HEK293 (cell line): Measurements from ENCODE around the gene ERF.

Experiments used
- CTCF ChIA-PET: fragments of 350-600 bp; formaldehyde crosslinking; extraction: SDS; loops from one replicate; lab custom pipeline; 2021; ENCODE audit warnings: antibody characterized with exemption; lab: Yijun Ruan, JAX
- POLR2A ChIA-PET: fragments of 300-600 bp; formaldehyde crosslinking; extraction: SDS; loops from one replicate; lab custom pipeline; 2020; ENCODE audit warnings: antibody characterized with exemption, inconsistent platforms; lab: Yijun Ruan, JAX
- H3K27ac ChIP-seq: fragments of 200-500 bp; sonication (Bioruptor generic); 2 replicates; pipeline ENCODE4 v1.5.1; 2014; ENCODE audit warnings: low read depth, low read length, control low read depth, inconsistent platforms; ENCODE audit errors: extremely low read depth
- H3K36me3 ChIP-seq, 2 experiments: fragments of 200-500 bp in 1 of 2; sonication (Bioruptor generic) in 1 of 2; 1 replicate in 1 of 2; 2 replicates in 1 of 2; pipeline ENCODE4 v1.5.1; 2014 to 2017; ENCODE audit warnings: inconsistent platforms in 2 of 2, low read length in 2 of 2; ENCODE audit not compliant: control insufficient read depth in 2 of 2, insufficient read depth in 1 of 2
- H3K4me1 ChIP-seq: fragments of 200-500 bp; sonication (Bioruptor generic); 2 replicates; pipeline ENCODE4 v1.5.1; 2014; ENCODE audit warnings: mild to moderate bottlenecking, low read length, inconsistent platforms; ENCODE audit not compliant: control insufficient read depth, insufficient read depth
- H3K4me3 ChIP-seq: 2 replicates; pipeline ENCODE4 v1.5.1; 2011; ENCODE audit warnings: low read depth, mild to moderate bottlenecking, control low read depth, low read length, moderate library complexity
- H3K9me3 ChIP-seq: fragments of 200-500 bp; sonication (Bioruptor generic); 2 replicates; pipeline ENCODE4 v1.5.1; 2014; ENCODE audit warnings: low read depth, low read length, inconsistent platforms; ENCODE audit not compliant: control insufficient read depth, insufficient read depth
- EGR2 ChIP-seq: fragments of 450-650 bp; formaldehyde crosslinking; IDR thresholded peaks from 2 replicates; pipeline ENCODE4 v1.5.1; 2016; ENCODE audit warnings: low read depth, missing biosample characterization, missing genetic modification characterization
- GFI1B ChIP-seq: fragments of 450-650 bp; formaldehyde crosslinking; IDR thresholded peaks from 2 replicates; pipeline ENCODE4 v1.5.1; 2016; ENCODE audit warnings: missing biosample characterization, missing genetic modification characterization
- GLI2 ChIP-seq: fragments of 450-650 bp; formaldehyde crosslinking; IDR thresholded peaks from 2 replicates; pipeline ENCODE4; 2017; ENCODE audit warnings: missing biosample characterization, missing genetic modification characterization, low read depth, borderline replicate concordance
- ZBTB21 ChIP-seq: fragments of 450-650 bp; formaldehyde crosslinking; IDR thresholded peaks from 2 replicates; pipeline ENCODE4 v1.5.1; 2017; ENCODE audit warnings: missing biosample characterization, missing genetic modification characterization
- ZBTB7A ChIP-seq: fragments of 450-650 bp; formaldehyde crosslinking; IDR thresholded peaks from 2 replicates; pipeline ENCODE4 v1.5.1; 2016; ENCODE audit warnings: low read depth, missing biosample characterization, missing genetic modification characterization
- ZFP37 ChIP-seq: fragments of 450-650 bp; formaldehyde crosslinking; IDR thresholded peaks from 2 replicates; pipeline ENCODE4 v1.5.1; 2016; ENCODE audit warnings: missing biosample characterization, missing genetic modification characterization
- ZNF146 ChIP-seq: fragments of 450-650 bp; formaldehyde crosslinking; IDR thresholded peaks from 2 replicates; pipeline ENCODE4 v1.5.1; 2016; ENCODE audit warnings: missing biosample characterization, missing genetic modification characterization
- ZNF184 ChIP-seq: fragments of 450-650 bp; IDR thresholded peaks from 2 replicates; pipeline ENCODE4 v1.5.1; 2018; ENCODE audit warnings: missing biosample characterization, mild to moderate bottlenecking, missing genetic modification characterization
- ZNF266 ChIP-seq: fragments of 450-650 bp; formaldehyde crosslinking; IDR thresholded peaks from 2 replicates; pipeline ENCODE4 v1.5.1; 2016; ENCODE audit warnings: missing biosample characterization, missing genetic modification characterization, low read depth
- ZNF324 ChIP-seq: fragments of 450-650 bp; formaldehyde crosslinking; IDR thresholded peaks from 2 replicates; pipeline ENCODE4 v1.5.1; 2016; ENCODE audit warnings: missing biosample characterization, missing genetic modification characterization
- ZNF354C ChIP-seq: fragments of 450-650 bp; formaldehyde crosslinking; IDR thresholded peaks from 2 replicates; pipeline ENCODE4 v1.5.1; 2016; ENCODE audit warnings: missing biosample characterization, missing genetic modification characterization, low read depth, borderline replicate concordance
- ZNF366 ChIP-seq: fragments of 450-650 bp; formaldehyde crosslinking; conservative IDR thresholded peaks from 2 replicates; pipeline ENCODE4 v1.5.1; 2016; ENCODE audit warnings: missing biosample characterization, missing genetic modification characterization
- ZNF37A ChIP-seq: fragments of 450-650 bp; IDR thresholded peaks from 2 replicates; pipeline ENCODE4 v1.5.1; 2018; ENCODE audit warnings: missing biosample characterization, missing genetic modification characterization
- ZNF423 ChIP-seq: fragments of 450-650 bp; formaldehyde crosslinking; IDR thresholded peaks from 2 replicates; pipeline ENCODE4 v1.5.1; 2016; ENCODE audit warnings: missing biosample characterization, missing genetic modification characterization
- ZNF48 ChIP-seq: fragments of 450-650 bp; formaldehyde crosslinking; IDR thresholded peaks from 2 replicates; pipeline ENCODE4 v1.5.1; 2016; ENCODE audit warnings: missing biosample characterization, missing genetic modification characterization
- ZNF510 ChIP-seq: fragments of 450-650 bp; formaldehyde crosslinking; IDR thresholded peaks from 2 replicates; pipeline ENCODE4 v1.5.1; 2018; ENCODE audit warnings: mild to moderate bottlenecking, missing genetic modification characterization, missing biosample characterization; ENCODE audit not compliant: insufficient replicate concordance
- ZNF548 ChIP-seq: fragments of 450-650 bp; formaldehyde crosslinking; IDR thresholded peaks from 2 replicates; pipeline ENCODE4 v1.5.1; 2016; ENCODE audit warnings: missing biosample characterization, missing genetic modification characterization
- ZNF621 ChIP-seq: fragments of 450-650 bp; formaldehyde crosslinking; IDR thresholded peaks from 2 replicates; pipeline ENCODE4 v1.5.1; 2017; ENCODE audit warnings: missing biosample characterization, missing genetic modification characterization
- ZNF624 ChIP-seq: fragments of 450-650 bp; formaldehyde crosslinking; IDR thresholded peaks from 2 replicates; pipeline ENCODE4 v1.5.1; 2017; ENCODE audit warnings: missing biosample characterization, missing genetic modification characterization
- ZNF664 ChIP-seq: fragments of 450-650 bp; formaldehyde crosslinking; IDR thresholded peaks from 2 replicates; pipeline ENCODE4 v1.5.1; 2016; ENCODE audit warnings: missing biosample characterization, missing genetic modification characterization
- ZNF670 ChIP-seq: fragments of 450-650 bp; formaldehyde crosslinking; IDR thresholded peaks from 2 replicates; pipeline ENCODE4 v1.5.1; 2016; ENCODE audit warnings: missing biosample characterization, missing genetic modification characterization, low read depth
- ZNF747 ChIP-seq: fragments of 450-650 bp; formaldehyde crosslinking; IDR thresholded peaks from 2 replicates; pipeline ENCODE4 v1.5.1; 2016; ENCODE audit warnings: missing biosample characterization, missing genetic modification characterization
- ZNF768 ChIP-seq: fragments of 450-650 bp; formaldehyde crosslinking; IDR thresholded peaks from 2 replicates; pipeline ENCODE4 v1.5.1; 2018; ENCODE audit warnings: missing biosample characterization, mild to moderate bottlenecking, missing genetic modification characterization
- ZSCAN30 ChIP-seq: fragments of 450-650 bp; IDR thresholded peaks from 2 replicates; pipeline ENCODE4 v1.5.1; 2018; ENCODE audit warnings: missing biosample characterization, mild to moderate bottlenecking, missing genetic modification characterization, moderate library complexity
- TF ChIP-seq, protein P1 (sequence below): fragments of 450-650 bp; formaldehyde crosslinking; IDR thresholded peaks from 2 replicates; pipeline ENCODE4 v1.5.1; 2016; ENCODE audit warnings: missing biosample characterization, missing genetic modification characterization, borderline replicate concordance
- TF ChIP-seq, protein P2 (sequence below): fragments of 450-650 bp; formaldehyde crosslinking; IDR thresholded peaks from 2 replicates; pipeline ENCODE4 v1.5.1; 2016; ENCODE audit warnings: missing biosample characterization, missing genetic modification characterization
- TF ChIP-seq, protein P3 (sequence below): fragments of 450-650 bp; formaldehyde crosslinking; conservative IDR thresholded peaks from 2 replicates; pipeline ENCODE4 v1.5.1; 2016; ENCODE audit warnings: low read depth, missing biosample characterization, missing genetic modification characterization

ERF gene

DNA sequence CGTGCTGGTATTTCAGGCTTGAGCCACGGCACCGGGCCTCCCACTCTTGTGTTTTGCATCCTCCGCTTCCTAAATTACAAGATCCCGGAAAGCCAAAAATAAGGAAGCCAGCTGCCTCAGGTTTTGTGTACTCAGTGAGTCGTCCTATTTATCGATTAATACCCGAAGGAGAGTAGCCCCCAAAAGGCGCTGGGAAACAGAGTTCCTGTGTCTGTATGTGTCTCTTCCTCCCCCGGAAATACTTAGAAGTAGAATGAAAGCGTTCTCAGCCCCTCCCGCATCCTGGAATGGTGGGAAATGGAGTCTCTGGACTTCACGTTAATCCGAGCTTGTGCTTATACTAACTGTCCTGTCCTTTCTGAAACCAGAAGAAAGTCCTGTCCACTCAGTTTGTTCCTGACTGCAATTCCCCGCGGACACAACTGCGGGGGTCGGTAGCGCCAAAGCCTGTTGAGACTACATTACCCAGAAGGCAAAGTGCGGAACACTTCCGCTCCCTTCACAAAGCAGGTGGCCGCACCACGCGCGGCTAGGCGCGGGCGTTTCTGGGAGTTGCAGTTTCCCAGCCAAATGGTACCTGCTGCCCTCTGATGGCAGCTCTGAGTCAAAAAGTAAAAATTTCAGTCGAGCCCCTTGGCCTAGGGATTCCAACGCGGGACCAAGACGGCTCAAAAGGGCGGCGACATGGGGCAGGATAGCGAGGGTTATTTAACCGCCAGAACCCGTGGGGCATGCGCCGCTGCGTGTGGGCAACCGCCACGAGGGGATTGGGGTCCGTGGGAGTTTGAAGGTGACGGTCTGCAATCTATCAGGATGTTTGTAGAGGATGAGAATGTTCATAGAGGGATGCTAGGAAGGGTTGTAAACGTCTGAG is 10.3 kb downstream of the ERF start (continued):
- TF ChIP-seq ZNF37A (tag by site-specific recombination) (no peak), ZSCAN30 (tag by site-specific recombination) (peak; percentile 45), ZNF664 (tag by site-specific recombination) (no peak), ZNF548 (no peak), GLI2 (tag by site-specific recombination) (no peak), ZNF146 (tag by site-specific recombination) (no peak), ZFP37 (0 out of 2 replicates have a peak, but pooled peaks have one; percentile 18), ZBTB21 (tag by site-specific recombination) (peak; percentile 54; the same call in 1 of the 2 replicates), ZNF354C (no peak), ZNF747 (tag by site-specific recombination) (no peak), ZNF768 (no peak), ZNF624 (no peak), EGR2 (tag by site-specific recombination) (peak; percentile 10; the same call in 1 of the 2 replicates), GFI1B (tag by site-specific recombination) (no peak), ZNF266 (tag by site-specific recombination) (no peak), ZNF670 (no peak), ZNF324 (tag by site-specific recombination) (peak; percentile 49), ZBTB7A (tag by site-specific recombination) (no peak), ZNF184 (tag by site-specific recombination) (no peak), ZNF48 (tag by site-specific recombination) (no peak)
- TF ChIP-seq, protein P1, sequence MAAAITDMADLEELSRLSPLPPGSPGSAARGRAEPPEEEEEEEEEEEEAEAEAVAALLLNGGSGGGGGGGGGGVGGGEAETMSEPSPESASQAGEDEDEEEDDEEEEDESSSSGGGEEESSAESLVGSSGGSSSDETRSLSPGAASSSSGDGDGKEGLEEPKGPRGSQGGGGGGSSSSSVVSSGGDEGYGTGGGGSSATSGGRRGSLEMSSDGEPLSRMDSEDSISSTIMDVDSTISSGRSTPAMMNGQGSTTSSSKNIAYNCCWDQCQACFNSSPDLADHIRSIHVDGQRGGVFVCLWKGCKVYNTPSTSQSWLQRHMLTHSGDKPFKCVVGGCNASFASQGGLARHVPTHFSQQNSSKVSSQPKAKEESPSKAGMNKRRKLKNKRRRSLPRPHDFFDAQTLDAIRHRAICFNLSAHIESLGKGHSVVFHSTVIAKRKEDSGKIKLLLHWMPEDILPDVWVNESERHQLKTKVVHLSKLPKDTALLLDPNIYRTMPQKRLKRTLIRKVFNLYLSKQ (tag by site-specific recombination), result no peak

DNA sequence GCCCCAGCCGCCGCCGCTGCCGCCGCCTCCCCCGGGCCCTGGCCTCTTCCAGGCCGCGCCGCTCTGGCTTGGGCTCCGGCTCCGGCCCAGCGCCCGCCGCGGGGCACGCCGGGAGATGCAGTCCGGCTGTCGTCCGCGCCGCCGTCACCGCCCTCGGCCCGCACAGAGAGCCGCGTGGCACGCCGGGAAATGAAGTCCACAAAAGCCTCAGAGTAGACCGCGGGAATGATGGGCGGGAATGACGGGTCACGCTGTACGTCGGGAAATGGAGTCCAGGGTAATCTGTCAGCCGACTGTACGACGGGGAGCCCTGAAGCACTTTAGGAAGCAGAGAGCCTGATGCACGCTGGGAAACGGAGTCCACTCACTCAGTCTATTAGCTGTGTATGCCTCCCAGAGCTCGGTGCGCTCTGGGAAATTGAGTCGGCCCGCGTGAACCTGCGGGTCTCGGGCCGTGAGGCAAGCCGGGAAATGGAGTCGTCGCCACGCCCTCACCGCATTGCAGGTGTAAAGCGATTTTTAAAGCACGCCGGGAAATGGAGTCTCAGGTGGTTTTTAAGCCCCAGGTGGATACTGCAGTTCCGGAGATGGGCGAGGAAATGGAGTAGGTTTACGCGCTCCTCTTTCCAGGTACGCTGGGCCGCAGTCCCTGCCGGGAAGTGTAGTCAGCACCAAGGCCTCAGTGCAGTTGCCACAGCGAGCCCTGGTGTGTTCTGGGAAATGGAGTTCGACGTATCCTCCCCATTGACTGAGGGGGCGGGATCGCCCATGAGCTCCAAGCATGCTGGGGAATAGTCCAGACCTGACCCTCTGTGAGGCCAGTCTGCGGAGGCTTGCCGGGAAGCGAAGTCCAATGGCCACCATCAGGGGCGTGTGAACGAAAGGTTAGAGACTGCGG is 12.2 kb downstream of the ERF start, which contains the start of gene GSK3A:
Gene GSK3A (minus strand): TSS at position 91 of the 898 bp plus-strand sequence. CDS start 137 bp downstream, outside the sequence.
- H3K27ac ChIP-seq, result peak within 1 kb of the TSS; percentile 99
- ChIA-PET CTCF (interaction anchor here (0.6 to 11.8 kb wide), 18 partner anchors 9 to 703 kb away, joined by 3 to 276 read pairs (median 4); partner anchors contain the start of gene POU2F2), POLR2A (interaction anchor here (0.5 to 13.9 kb wide), 36 partner anchors 9 to 979 kb away, joined by 3 to 242 read pairs (median 6); partner anchors contain the start of genes CIC, DEDD2, ERF and HNRNPUL1)
- H3K4me3 ChIP-seq, result peak within 1 kb of the TSS; percentile 74
- peaks cover 18% of the 10 kb centered on the region for H3K4me1 ChIP-seq
- H3K9me3 ChIP-seq, result no peaks in the 10 kb centered on the region
- peaks cover 25 to 33% of the 10 kb centered on the region in 2 experiments for H3K36me3 ChIP-seq
- no peak; the same call in 1 of the 2 replicates for TF ChIP-seq ZSCAN30 (tag by site-specific recombination)
- no peak for TF ChIP-seq ZNF510 (tag by site-specific recombination)
- TF ChIP-seq ZNF423, result no peak
- TF ChIP-seq ZNF366 (tag by site-specific recombination), result no peak
- TF ChIP-seq ZNF621 (tag by site-specific recombination), result no peak
- TF ChIP-seq, protein P2, sequence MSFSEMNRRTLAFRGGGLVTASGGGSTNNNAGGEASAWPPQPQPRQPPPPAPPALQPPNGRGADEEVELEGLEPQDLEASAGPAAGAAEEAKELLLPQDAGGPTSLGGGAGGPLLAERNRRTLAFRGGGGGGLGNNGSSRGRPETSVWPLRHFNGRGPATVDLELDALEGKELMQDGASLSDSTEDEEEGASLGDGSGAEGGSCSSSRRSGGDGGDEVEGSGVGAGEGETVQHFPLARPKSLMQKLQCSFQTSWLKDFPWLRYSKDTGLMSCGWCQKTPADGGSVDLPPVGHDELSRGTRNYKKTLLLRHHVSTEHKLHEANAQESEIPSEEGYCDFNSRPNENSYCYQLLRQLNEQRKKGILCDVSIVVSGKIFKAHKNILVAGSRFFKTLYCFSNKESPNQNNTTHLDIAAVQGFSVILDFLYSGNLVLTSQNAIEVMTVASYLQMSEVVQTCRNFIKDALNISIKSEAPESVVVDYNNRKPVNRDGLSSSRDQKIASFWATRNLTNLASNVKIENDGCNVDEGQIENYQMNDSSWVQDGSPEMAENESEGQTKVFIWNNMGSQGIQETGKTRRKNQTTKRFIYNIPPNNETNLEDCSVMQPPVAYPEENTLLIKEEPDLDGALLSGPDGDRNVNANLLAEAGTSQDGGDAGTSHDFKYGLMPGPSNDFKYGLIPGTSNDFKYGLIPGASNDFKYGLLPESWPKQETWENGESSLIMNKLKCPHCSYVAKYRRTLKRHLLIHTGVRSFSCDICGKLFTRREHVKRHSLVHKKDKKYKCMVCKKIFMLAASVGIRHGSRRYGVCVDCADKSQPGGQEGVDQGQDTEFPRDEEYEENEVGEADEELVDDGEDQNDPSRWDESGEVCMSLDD (tag by site-specific recombination), result no peak
- TF ChIP-seq, protein P3, sequence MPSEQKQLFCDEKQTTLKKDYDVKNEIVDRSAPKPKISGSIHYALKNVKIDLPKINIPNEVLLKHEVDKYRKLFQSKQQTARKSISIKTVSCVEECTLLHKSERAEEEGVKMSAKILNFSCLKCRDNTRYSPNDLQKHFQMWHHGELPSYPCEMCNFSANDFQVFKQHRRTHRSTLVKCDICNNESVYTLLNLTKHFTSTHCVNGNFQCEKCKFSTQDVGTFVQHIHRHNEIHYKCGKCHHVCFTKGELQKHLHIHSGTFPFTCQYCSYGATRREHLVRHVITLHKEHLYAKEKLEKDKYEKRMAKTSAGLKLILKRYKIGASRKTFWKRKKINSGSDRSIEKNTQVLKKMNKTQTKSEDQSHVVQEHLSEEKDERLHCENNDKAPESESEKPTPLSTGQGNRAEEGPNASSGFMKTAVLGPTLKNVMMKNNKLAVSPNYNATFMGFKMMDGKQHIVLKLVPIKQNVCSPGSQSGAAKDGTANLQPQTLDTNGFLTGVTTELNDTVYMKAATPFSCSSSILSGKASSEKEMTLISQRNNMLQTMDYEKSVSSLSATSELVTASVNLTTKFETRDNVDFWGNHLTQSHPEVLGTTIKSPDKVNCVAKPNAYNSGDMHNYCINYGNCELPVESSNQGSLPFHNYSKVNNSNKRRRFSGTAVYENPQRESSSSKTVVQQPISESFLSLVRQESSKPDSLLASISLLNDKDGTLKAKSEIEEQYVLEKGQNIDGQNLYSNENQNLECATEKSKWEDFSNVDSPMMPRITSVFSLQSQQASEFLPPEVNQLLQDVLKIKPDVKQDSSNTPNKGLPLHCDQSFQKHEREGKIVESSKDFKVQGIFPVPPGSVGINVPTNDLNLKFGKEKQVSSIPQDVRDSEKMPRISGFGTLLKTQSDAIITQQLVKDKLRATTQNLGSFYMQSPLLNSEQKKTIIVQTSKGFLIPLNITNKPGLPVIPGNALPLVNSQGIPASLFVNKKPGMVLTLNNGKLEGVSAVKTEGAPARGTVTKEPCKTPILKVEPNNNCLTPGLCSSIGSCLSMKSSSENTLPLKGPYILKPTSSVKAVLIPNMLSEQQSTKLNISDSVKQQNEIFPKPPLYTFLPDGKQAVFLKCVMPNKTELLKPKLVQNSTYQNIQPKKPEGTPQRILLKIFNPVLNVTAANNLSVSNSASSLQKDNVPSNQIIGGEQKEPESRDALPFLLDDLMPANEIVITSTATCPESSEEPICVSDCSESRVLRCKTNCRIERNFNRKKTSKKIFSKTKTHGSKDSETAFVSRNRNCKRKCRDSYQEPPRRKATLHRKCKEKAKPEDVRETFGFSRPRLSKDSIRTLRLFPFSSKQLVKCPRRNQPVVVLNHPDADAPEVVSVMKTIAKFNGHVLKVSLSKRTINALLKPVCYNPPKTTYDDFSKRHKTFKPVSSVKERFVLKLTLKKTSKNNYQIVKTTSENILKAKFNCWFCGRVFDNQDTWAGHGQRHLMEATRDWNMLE (tag by site-specific recombination), result peak; percentile 39
